Breast epithelium (tissue), 4 donors: ENCODE data around the gene CHD3. TPM values are rescaled to one million over a fixed set of nuclear protein-coding genes. Genes with fewer than 3 reads are reported as not detected.

Experiments used
- DNase-seq, 2 donors: peaks; one replicate each; pipeline ENCODE4 v3.0.0-alpha.2; 2019; ENCODE audit warnings: low spot score in 2 of 2
- H3K27ac ChIP-seq, 2 donors: fragments of 200-600 bp; sonication (generic) in 1 of 2; one replicate each; pipeline ENCODE4 v1.5.1; 2016 to 2019; ENCODE audit warnings: mild to moderate bottlenecking in 1 of 2
- H3K27me3 ChIP-seq, 2 donors: fragments of 200-600 bp; sonication (generic) in 1 of 2; one replicate each; pipeline versions ENCODE4 v1.5.1 to v1.6.0; 2017 to 2019; ENCODE audit warnings: control low read depth in 1 of 2, mild to moderate bottlenecking in 1 of 2
- H3K36me3 ChIP-seq: fragments of 200-600 bp; one replicate; pipeline ENCODE4 v1.5.1; 2019
- H3K4me1 ChIP-seq, 2 donors: fragments of 200-600 bp; sonication (generic); one replicate each; pipeline ENCODE4 v1.5.1; 2016 to 2019; ENCODE audit warnings: control low read depth in 1 of 2
- H3K4me3 ChIP-seq, 3 donors: fragments of 200-600 bp; sonication (generic); 1 replicate in 2 of 3; 2 replicates in 1 of 3; pipeline ENCODE4 v1.5.1; 2016 to 2019; ENCODE audit warnings: mild to moderate bottlenecking in 3 of 3, moderate library complexity in 2 of 3
- H3K9me3 ChIP-seq, 2 donors: fragments of 200-600 bp; sonication (generic) in 1 of 2; one replicate each; pipeline ENCODE4 v1.5.1; 2016 to 2019; ENCODE audit warnings: control low read depth in 1 of 2
- CTCF ChIP-seq, 3 donors: fragments of 450-650 bp; IDR thresholded peaks; one replicate each; pipeline ENCODE4 v1.5.1; 2016 to 2017; ENCODE audit warnings: antibody characterized with exemption in 3 of 3, mild to moderate bottlenecking in 3 of 3, moderate library complexity in 3 of 3
- POLR2A ChIP-seq: fragments of 450-650 bp; IDR thresholded peaks from one replicate; pipeline ENCODE4 v1.6.1; 2016; ENCODE audit warnings: antibody characterized with exemption, mild to moderate bottlenecking, moderate library complexity
- POLR2AphosphoS5 ChIP-seq, 3 donors: sonication (generic); formaldehyde crosslinking; IDR thresholded peaks; one replicate each; pipeline ENCODE4 v1.6.1; 2017; ENCODE audit warnings: antibody characterized with exemption in 3 of 3
- intact Hi-C: fragments of 100-400 bp; cut with DNase I; formaldehyde crosslinking; loops from one replicate; pipeline ENCODE4 v1.15.1; 2023; ENCODE audit warnings: low total_unique reads
- total RNA-seq, 3 donors: library from RNA; depleted of rRNA; stranded (reverse); fragments of >200 nt; gene quantifications; one replicate each; pipeline ENCODE4 v1.1.0, GENCODE V29; 2016

Gene CHD3
- total RNA-seq, 3 donors from 2014 or later: 47.5 to 99.0 (median 90.0) TPM

- no peak for DNase-seq
- no peak overlapping the region for H3K27ac ChIP-seq
- intact Hi-C loops: no loop called here
Measured at GRCh38 chr17:7956228-7956965, 67.8 kb downstream of the CHD3 start.

GRCh38 chr17:7959503-7960253, 71.1 kb downstream of the CHD3 start:
- intact Hi-C loops: no loop called here
- Histone ChIP-seq H3K27ac (no peak overlapping the region), H3K36me3 (no peaks in the 10 kb centered on the region), H3K9me3 (no peaks in the 10 kb centered on the region), H3K4me1 (no peaks in the 10 kb centered on the region), H3K27me3 (no peaks in the 10 kb centered on the region), H3K4me3 (no peak overlapping the region)
- no peak for TF ChIP-seq POLR2A
- TF ChIP-seq CTCF (IDR thresholded peaks at IDR 0.05): no peak
- no peak for TF ChIP-seq POLR2AphosphoS5 (IDR thresholded peaks at IDR 0.05)
- no peak for DNase-seq

More at GRCh38 chr17:7956228-7956965, 67.8 kb downstream of the CHD3 start:
- Histone ChIP-seq H3K4me1 (no peaks in the 10 kb centered on the region), H3K9me3 (no peaks in the 10 kb centered on the region), H3K4me3 (no peak overlapping the region), H3K27me3 (no peaks in the 10 kb centered on the region), H3K36me3 (no peaks in the 10 kb centered on the region)
- no peak for TF ChIP-seq POLR2A
- TF ChIP-seq CTCF (IDR thresholded peaks at IDR 0.05): no peak
- TF ChIP-seq POLR2AphosphoS5 (IDR thresholded peaks at IDR 0.05): no peak

- intact Hi-C loops: no loop called here
- Histone ChIP-seq H3K9me3 (no peaks in the 10 kb centered on the region), H3K4me3 (no peak overlapping the region), H3K36me3 (no peaks in the 10 kb centered on the region), H3K27me3 (no peaks in the 10 kb centered on the region), H3K4me1 (no peaks in the 10 kb centered on the region), H3K27ac (no peak overlapping the region)
- DNase-seq: no peak
- TF ChIP-seq CTCF (IDR thresholded peaks at IDR 0.05) (no peak), POLR2AphosphoS5 (IDR thresholded peaks at IDR 0.05) (no peak), POLR2A (no peak)
Measured at GRCh38 chr17:7961421-7961820, 72.8 kb downstream of the CHD3 start.

Other genes with a start within 250 kb of the CHD3 start
- gene ATP1B2, start 237.9 kb upstream of the CHD3 start, total RNA-seq: 1 to 10 TPM in 1 of 3 donors, under 1 TPM in 2; 0.16 to 1.2 (median 0.98) TPM
- gene TP53, start 201.3 kb upstream of the CHD3 start, total RNA-seq: 10 to 100 TPM; 23.9 to 31.9 (median 24.2) TPM
- gene WRAP53, start 200.3 kb upstream of the CHD3 start, total RNA-seq: 1 to 10 TPM; 3.6 to 5.4 (median 4.2) TPM
- 1 to 10 TPM in 2 of 3 donors, under 1 TPM in 1; 0.48 to 5.7 (median 3.3) TPM for gene EFNB3, start 183.6 kb upstream of the CHD3 start, total RNA-seq
- 1 to 10 TPM in 1 of 3 donors, under 1 TPM in 2; 0.16 to 1.5 (median 0.98) TPM for gene DNAH2, start 171.0 kb upstream of the CHD3 start, total RNA-seq
- 10 to 100 TPM in 2 of 3 donors, 1 to 10 TPM in 1; 6.4 to 89.7 (median 10.5) TPM for gene KDM6B, start 54.6 kb upstream of the CHD3 start, total RNA-seq
- gene TMEM88, start 33.7 kb upstream of the CHD3 start, total RNA-seq: 10 to 100 TPM in 1 of 3 donors, 1 to 10 TPM in 2; 4.8 to 21.0 (median 5.7) TPM
- gene NAA38, start 31.2 kb upstream of the CHD3 start, total RNA-seq: 10 to 100 TPM; 84.7 to 92.4 (median 89.9) TPM
- gene CYB5D1, start 30.8 kb upstream of the CHD3 start, total RNA-seq: 10 to 100 TPM in 2 of 3 donors, 1 to 10 TPM in 1; 8.2 to 20.5 (median 13.4) TPM
- gene RNF227, start 27.5 kb downstream of the CHD3 start, total RNA-seq: 10 to 100 TPM in 1 of 3 donors, 1 to 10 TPM in 2; 4.6 to 19.5 (median 8.6) TPM
- 1 to 10 TPM in 2 of 3 donors, under 1 TPM in 1; 0.48 to 1.5 (median 1.3) TPM for gene KCNAB3, start 41.1 kb downstream of the CHD3 start, total RNA-seq
- 10 to 100 TPM; 24.9 to 38.9 (median 37.7) TPM for gene TRAPPC1, start 43.2 kb downstream of the CHD3 start, total RNA-seq
- gene CNTROB, start 43.4 kb downstream of the CHD3 start, total RNA-seq: 10 to 100 TPM; 17.0 to 27.2 (median 23.9) TPM
- gene GUCY2D, start 113.8 kb downstream of the CHD3 start, total RNA-seq: under 1 TPM in 1 of 3 donors, not detected in 2; 0.15 TPM
- 10 to 100 TPM in 2 of 3 donors, 1 to 10 TPM in 1; 3.3 to 38.3 (median 12.3) TPM for gene ALOX15B, start 150.3 kb downstream of the CHD3 start, total RNA-seq
- gene ALOX12B, start 198.9 kb downstream of the CHD3 start, total RNA-seq: not detected
- gene ALOXE3, start 229.7 kb downstream of the CHD3 start, total RNA-seq: under 1 TPM in 1 of 3 donors, not detected in 2; 0.73 TPM
- gene HES7, start 235.3 kb downstream of the CHD3 start, total RNA-seq: not detected